Measurements from ENCODE around the gene FAM118B.

DNA sequence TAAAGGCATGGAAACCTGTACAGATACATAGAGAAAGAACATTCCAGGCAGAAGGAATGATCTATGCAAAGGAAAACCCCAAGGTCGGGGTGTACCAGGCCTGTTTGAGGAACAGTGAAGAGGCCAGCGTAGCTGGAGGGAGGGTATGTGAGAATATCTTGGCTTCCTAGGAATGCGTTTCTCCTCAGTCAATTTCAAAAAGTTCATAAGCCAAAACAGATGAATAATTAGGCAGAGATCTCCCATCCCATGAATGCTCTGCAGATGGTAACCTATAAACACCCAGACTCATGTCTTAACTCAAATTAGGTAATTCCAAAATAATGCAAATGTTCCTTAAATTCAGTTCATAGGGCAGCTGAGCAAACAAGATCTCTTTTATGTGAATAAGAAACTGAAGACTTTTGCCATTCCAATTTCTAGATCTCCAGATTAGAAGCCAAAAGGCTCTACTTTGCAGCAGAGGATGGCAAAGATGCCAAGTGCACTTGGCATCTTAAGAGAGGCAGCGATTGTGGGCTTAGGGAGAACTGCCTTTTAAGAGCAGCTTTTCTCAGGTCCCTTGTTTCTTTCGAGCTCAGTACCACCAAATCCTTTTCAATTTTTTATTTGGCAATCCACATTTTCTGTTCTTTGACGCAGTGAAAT, 13.2 kb downstream of the FAM118B start:
- TF ChIP-seq, protein P1, sequence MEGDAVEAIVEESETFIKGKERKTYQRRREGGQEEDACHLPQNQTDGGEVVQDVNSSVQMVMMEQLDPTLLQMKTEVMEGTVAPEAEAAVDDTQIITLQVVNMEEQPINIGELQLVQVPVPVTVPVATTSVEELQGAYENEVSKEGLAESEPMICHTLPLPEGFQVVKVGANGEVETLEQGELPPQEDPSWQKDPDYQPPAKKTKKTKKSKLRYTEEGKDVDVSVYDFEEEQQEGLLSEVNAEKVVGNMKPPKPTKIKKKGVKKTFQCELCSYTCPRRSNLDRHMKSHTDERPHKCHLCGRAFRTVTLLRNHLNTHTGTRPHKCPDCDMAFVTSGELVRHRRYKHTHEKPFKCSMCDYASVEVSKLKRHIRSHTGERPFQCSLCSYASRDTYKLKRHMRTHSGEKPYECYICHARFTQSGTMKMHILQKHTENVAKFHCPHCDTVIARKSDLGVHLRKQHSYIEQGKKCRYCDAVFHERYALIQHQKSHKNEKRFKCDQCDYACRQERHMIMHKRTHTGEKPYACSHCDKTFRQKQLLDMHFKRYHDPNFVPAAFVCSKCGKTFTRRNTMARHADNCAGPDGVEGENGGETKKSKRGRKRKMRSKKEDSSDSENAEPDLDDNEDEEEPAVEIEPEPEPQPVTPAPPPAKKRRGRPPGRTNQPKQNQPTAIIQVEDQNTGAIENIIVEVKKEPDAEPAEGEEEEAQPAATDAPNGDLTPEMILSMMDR (conservative IDR thresholded peaks at IDR 0.05 in 1 of 2, IDR thresholded peaks at IDR 0.05 in 1 of 2; ENCODE audit: low read depth in 1 of 2, low read length in 2 of 2): no peak
- no peak for TF ChIP-seq EZH2 (IDR thresholded peaks at IDR 0.05; ENCODE audit: low read length, missing control alignments)
